HG03439 (cell line): ENCODE data around the gene LRRC27.

Experiments used
- ATAC-seq: cut with Tn5 transposase; IDR thresholded peaks from one replicate; pipeline ENCODE4 v1.9.1; 2021; ENCODE audit warnings: mild to moderate bottlenecking, moderate library complexity; ENCODE audit not compliant: unreplicated experiment

The LRRC27 gene

DNA sequence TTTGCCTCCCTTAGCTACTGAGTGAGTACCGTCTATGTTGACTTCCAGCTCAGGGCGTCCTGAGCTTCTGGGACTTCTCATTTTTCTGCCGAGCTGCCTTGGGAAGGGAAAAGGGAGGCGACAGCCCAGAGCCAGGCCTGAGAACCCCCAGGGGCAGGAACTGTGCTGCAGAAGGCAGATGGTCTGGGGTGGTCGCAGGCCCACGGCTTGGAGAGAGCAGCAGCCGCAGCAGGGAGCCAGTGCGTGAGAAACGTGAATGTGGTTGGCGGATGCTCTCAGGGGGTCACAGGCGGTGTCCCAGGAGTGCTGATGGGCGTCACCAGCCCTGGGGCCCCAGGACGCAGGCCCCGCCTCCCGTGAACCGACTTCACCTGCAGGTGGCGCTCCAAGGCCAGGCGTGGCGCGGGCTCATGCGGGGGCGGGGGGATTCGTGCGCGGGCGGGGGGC, 55.8 kb downstream of the LRRC27 start:
- ATAC-seq: peak; percentile 38

DNA sequence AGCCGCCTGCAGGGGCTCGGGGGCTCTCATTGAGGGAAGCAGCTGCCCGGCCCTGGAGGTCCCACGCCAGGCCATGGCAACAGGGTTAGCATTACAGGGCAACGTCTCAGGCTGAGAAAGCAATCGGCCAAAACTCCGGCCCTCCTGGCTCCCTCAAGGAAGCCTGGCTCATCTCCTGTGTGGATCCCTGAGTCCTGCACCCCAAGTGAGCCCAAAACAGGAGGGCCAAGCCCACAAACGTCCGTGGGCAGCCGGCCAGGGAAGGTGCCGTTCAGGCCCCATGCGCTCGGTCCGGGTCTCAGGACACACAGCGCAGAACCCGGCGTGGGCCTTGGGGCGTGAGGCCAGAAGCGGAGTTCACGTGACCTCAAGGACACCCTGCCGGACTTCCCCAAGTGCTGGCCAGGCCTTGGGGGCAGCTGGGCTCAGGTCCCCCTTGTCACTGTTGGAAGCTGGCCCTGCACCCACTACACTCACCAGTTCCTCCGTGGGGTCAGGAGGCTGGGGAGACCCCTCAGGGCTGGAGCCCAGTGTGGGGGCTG, 57.0 kb downstream of the LRRC27 start:
- no peak for ATAC-seq

DNA sequence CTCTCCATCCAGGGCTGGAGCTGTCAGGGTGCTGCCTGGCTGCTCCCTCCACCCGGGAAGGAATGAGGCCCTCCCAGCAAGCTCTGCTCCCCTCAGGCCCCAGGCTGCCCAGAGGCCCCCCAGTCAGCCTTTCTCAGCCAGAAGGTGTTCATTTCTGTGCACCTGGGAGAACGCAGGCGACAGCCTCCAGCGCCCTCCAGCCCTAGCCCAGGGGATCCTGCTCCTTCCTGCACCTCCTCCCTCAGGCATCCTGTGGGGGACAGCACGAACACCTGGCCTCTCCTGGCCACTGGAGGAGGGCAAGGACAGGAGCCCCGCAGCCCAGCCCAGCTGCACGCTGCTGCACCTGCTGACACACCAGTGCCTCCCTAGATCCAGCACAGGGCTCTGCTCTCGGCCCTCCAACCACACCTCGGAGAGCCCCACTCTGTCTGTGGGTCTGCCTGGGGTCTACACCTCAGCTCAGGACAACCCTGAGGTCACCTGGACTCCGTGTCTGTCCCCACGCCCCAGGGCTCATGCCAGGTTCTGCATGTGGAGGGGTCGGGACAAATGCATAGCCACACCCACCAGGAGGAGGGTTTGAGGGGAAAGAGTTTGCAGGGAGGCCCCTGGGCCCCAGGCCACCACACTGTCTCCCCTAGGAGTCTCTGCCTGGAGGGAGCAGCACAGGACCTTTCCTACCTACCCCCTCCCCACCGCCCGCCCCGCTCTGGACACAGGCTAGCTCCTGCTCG, 57.6 kb downstream of the LRRC27 start:
- no peak for ATAC-seq

DNA sequence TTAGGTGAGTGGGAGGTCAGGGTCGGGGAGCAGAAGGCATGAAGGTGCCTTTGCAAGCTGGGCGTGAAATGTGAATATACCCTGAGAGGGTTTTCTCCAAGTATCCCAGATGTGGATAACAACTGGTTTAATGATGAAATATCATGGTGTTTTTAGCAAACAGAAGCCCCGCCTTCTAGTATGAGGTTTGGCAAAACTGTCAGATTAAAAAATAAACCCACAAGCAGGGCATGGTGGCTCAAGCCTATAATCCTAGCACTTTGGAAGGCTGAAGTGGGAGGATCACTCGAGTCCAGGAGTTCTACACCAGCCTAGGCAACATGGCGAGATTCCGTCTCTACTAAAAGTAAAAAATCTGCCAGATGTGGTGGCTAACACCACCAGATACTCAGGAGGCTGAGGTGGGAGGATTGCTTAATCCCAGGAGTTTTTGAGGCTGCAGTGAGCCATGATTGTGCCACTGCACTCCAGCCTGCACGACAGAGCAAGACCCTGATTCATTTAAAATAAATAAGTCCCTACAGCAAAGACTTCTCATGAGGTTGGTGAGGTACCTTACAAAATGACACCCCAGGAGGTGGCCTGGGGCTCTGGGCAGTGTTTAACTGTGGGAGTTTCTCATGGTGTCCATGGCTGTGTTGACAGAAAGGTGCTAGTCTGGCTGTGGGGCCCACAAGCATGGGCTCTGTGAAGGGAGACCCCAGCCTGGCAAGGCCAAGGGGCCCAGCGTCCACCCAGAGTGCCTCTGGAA, 58.4 kb downstream of the LRRC27 start:
- no peak for ATAC-seq

DNA sequence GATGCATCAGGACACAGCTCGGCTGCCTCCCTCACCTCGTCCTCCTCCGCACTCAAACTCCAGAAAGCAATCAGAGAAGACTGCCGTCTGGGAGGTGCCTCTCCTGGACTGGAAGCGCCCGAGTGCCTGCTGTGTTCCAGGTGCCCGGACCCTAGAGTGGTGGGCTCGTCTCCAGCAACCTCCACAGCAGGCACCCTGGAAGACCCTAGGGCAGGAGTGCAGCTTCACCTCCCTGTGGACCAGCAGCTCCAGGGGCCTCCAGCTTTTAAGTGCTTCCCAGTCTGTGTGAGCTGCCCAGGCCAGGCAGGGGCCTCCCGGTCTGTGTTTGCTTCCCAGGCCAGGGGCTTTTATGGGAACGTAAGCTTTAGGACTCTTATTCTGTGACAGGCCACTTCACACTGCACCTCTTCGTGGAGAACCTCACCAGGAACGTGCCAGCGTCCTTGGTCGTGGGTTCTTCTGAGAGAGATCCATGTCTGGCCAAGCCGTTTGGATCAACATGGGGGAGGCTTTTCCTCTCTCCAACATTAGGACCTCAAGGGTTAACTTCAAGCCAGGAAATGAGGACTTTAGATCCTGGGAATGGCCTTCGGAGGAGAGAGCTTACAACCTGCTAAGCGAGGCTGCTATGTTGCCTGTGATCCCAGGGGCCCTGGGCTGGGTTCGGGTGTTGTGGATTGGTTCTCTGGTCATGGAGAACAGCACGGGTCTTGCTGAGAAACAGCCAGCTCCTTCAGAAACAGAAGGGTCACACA, 59.1 kb downstream of the LRRC27 start:
- ATAC-seq: no peak

DNA sequence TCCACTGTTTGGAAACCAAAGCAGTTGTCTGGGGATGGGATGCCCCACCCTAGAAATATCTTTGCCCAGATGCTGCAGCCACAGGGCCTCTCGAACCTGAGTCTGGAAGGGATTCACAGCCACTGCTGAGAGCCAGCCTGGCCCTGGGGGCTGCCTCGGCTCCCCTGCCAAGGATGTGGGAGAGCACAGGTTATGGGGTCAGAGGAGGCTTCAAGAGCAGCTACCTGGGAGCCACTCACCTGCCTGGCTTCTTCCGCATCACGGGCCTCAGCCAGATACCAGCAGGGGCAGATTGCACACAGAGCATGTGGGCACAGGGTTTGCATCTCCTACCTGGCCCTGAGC, 59.7 kb downstream of the LRRC27 start:
- no peak for ATAC-seq

DNA sequence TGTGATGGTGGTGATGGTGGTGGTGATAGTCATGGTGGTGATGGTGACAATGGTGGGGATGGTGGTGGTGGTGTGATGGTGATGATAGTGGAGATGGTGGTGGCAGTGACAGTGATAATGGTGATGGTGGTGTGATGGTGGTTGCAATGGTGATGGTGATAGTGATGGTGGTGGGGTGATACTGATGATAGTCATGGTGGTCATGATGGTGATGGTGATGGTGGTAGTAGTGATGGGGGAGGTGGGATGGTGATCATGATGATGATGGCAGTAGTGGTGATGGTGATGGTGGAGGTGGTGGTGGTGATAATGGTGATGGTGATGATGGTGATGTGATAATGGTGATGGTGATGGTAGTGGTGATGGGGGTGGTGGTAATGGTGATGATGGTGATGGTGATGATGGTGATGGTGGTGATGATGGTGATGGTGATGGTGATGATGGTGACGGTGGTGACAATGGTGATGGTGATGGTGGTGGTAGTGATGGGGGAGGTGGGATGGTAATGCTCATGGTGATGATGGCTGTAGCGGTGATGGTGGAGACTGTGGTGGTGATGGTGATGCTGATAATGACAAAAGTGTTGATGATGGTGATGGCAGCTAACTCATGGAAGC, 60.3 kb downstream of the LRRC27 start:
- no peak for ATAC-seq

DNA sequence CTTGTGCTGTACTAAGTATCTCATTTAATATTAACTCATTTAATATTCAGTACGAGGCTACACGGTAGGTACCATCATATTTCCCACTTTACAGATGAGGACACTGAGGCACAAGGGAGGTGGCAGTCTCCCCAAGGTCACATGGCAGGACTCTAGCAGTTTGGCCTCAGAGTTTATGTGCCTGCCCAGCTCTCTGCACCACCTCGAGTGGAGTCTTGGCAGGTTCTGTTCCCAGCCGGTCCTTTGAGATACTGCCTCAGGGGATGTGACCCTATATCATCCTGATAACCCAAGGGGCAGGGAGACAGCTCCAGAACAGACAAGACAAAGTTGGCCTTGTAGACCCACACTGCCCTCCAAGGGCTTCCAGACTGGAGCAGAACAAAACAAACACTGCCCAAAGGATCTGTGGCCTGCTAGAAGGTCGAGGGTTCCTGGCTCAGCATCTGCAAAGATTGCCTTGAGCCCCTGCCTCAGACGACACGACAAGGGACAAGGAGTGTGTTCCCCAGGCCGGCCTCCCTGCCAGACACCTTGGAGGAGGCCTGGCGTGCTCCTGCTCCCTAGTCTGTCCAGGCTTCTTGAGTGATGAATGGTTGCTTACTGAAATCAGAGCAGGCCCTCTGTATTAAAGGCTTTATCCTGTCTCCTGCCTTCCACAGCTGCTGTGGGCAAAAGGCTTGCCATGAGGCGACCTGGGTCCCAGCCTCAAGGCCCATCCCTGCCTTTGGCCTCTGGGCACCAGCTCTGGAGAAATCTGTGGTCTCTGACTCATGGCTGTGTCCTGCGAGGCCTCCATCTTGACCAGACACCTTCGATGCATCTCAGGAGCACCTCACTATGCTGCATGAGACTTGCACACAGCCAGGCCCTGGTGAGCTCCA, 61.1 kb downstream of the LRRC27 start:
- ATAC-seq: no peak

DNA sequence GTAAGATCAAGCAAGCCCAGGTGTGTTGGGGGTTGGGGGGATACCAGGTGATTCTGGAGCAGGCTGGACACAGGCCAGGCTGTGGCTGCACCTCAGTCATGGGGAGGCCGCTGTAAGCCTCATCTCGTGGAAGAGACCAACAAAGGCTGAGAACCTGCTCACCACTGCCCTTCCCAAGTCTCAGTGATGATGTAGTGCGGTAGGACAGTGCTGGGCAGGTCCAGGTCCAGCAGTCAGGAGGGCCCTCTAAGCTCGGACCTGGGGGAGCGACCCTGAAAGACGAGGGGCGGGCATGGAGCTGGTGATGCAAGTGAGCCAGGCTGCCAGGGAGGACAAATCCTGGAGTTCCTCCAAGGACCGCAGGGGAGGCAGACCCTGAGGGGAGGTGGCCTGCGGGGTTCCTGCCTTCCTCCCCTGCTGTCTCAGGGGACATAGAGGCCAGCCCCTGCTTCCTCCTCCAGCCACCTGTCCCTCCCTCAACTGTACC, 61.7 kb downstream of the LRRC27 start:
- no peak for ATAC-seq

DNA sequence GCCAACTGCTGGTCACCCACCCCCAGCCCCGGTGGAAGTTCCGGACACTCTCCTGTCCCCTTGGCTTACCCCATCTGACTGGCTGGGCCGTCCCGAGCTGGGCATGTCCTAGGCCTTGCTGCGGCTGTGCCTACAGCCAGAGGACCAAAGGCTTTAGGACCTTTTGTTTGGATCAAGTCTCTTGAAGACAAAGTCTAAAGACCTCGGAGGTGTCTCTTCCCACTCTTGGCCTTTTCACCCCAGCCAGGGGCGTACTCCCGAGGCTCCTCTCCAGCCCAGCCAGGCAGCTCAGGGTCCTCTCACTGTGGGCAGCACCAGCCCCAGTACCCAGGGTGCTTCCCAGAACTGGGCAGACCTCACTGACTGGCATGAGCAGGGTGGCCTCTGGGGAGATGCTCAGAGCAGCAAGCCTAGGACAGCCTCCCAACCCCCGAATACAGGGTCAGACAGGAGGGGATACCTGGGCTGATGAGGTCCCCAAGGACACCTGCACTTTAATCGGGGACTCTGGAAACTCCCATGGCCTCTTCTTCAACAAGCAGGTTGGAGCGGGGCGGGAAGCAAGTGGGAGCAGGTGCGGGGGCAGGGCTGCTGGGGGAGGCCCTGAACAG, 62.3 kb downstream of the LRRC27 start:
- ATAC-seq: no peak

DNA sequence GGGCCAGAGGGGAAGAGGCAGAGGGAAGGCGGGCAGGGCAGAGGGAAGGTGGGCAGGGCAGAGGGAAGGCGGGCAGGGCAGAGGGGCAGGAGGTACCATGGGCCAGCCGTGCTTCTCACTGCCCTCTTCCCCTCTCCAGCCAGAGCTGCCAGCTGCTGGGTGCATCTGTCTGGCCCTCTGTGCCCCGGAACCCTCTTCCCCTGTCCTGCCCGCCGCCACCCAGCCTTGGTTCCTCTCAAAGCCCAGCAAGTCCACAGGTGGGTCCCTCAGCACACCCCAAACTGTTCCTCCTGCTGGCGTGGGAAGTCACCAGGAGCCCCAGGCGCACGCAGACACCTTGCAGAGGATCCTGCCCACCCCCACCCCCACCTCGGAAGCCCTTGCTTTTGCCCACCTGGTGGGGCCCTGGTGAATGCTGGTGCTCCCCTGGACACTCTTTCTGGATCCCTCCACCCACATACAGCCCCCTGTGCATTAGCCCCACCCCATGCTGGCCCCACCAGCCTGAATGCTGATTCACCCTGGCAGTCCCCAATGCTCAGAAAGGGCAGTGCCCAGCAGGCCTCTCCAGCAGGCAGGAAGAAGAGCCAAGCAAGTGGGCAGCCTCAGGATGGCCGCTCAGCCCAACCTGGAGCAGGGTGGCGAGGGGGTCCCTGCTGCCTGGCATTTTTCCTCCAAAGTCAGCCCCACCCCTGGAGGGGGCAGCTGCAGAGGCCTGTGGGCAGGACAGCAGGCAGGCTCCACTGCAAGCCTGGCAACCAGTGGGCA, 63.1 kb downstream of the LRRC27 start:
- no peak for ATAC-seq

DNA sequence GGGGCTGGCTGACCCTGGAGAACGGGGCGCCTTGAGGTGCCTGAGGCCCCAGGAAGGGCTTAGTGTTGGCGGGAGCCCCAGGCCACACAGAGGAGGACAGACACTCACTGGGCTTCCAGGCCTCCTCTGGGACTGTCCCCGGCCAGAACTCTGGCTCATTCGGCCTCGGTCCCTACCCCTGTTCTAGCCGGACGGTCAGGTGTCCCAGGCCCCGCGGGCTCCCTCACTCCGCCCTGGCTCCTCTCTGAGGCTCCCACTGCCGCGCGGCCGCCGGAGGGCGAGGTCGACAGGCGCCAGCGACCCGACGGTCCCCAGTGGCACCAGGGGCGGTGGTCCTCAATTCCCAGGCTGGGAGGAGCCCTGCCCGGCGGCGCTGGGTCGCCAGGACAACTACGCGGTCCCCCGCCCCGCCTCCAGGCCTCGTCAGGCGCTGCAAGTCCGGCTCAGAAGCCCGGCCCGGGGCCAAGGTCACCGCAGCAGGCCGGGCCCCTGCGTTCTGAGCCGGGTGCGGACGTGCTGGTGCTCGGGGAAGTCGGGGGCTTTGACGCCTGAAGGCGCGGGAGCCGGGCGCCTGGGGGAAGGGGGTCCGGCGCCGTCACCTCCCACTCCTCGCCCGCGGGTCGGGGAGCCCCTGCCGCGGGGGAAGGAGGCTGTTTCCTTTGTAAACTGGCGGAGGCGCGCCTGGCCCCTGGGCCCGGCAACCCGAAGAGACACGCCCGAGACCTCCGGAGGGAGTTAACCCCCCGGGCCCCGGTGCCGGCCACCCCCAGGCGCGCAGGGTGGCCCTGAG, 63.9 kb downstream of the LRRC27 start:
- no peak for ATAC-seq

DNA sequence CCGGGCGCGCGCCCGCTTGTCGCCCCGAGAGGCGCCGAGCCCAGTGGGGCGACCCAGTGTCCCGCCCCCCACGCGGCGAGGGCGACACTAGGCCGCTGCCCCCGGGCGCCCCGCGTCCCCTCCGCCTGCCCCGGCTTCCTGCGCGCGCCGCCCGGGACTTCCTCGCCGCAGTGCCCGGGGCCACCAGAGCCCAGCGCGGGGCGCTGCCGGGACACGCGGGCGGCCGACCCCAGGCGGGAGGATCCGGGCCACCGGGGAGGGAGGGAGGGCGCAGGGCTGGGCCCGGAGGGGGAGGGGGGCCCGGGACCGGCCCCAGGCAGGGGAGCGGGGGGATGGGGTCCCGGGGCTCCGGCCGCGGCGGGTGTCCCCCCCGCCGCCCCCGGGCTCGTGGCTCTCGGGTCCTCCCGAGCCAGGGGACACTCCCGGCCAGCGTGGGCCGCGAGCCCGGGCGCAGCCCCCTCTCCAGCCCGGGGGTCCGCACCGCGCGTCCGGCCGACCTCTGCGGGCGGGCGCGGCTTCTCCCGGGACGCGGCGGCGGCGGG, 64.6 kb downstream of the LRRC27 start:
- no peak for ATAC-seq

DNA sequence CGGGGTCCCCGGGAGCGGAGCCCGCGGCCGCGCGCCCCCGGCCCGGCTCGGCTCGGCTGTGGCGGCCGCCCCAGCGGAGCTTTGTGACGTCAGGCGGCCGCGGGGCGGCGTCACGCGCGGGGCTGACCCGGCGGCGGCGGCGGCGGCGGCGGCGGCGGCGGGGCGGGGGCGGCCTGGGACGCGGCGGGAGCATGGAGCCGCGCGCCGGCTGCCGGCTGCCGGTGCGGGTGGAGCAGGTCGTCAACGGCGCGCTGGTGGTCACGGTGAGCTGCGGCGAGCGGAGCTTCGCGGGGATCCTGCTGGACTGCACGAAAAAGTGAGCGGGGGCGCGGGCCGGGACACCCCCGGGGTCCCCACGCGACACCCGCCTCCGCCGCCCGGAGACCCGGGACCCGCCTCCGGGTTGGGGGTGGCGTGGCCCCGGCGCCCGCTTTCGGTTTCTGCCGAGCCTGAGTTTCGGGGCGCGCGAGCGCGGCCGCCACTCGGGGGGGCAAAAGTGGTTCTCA, 65.1 kb downstream of the LRRC27 start, which contains the start of gene PWWP2B:
Gene PWWP2B (plus strand): TSS at position 165 of the 506 bp plus-strand sequence. CDS start 27 bp downstream, at position 192.
- ATAC-seq: peak; percentile 40

DNA sequence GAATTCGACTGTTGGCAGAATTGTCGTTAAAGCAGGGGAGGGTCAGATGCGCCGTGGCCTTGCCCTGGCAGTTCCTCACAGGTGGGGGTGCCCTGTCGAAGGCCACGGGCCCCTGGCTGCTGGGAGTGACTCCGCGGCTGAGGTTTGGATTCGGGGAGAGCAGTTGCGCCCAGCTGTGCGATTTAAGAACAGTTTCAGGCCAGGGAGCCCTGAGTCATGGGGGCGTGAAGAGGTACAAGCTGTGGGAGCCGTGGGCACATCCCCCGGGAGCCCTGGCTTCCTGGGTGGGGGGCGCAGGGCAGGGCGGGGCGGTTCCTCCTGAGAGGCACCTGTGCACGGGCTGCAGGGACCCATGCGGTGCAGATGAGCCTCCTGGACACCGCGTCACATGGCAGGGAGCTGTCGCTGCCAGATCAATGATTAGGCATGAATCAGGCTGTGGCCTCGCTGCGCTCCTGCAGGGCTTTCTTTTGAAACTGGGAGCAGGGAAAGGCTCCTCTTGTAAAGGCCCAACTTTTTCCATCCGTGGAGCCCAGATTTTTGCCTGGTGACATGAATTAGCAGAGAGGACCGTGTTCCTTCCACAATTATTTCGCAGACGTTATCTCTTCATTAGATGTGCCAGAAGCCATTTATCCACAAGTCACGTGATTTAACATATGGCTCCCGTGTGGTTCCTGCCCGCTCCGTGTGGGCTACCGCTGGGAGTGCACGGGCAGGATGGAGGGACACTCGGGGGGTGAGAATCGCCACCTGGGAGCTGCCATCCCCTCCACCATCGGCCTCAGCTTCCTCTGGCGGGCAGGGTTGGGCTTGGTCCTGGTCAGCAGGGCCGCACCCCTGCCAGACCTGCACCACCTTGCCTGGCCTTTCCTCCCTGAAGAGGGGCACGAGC, 65.9 kb downstream of the LRRC27 start:
- no peak for ATAC-seq

DNA sequence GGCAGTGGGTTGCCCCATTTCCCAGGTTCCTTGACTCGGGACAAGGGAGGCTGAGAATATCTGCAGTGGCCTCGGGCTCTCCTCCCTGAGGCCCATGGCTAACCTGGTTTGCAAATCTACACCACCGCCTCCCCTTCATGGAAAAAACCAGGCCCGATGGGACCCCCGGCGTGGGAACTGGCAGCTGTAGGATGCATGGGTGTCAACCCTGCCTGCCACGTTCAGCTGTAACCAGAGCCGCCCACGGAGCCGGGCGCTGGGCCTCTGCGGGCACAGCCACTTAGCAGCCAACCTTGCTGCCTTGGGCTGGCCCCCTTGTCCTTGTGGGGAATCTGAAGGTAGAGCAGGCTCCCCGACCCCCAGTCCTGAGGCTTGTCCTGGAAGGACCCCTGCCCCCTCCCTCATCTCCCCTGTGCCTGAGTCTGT, 66.6 kb downstream of the LRRC27 start:
- ATAC-seq: no peak
